NCI-H1694 treated with DMSO at 0.1 percent for 48 hours (cell line): ENCODE data around the gene SCNN1B.
"Not testable (repeated sequence)": the region's sequence is repeated elsewhere in the genome, so short reads cannot be mapped to it uniquely, and the experiment has no call there.

Experiments
- DNase-seq: peaks from one replicate; lab custom pipeline; 2025; lab: John Stamatoyannopoulos, UW

The SCNN1B gene

GRCh38 chr16:23381702-23382101 lies 79.6 kb downstream of the SCNN1B start:
- DNase-seq, result not testable (repeated sequence)

- no peak for DNase-seq
Measured at GRCh38 chr16:23382279-23382678, 80.2 kb downstream of the SCNN1B start.

GRCh38 chr16:23383881-23384280 lies 81.8 kb downstream of the SCNN1B start:
- DNase-seq, result no peak

GRCh38 chr16:23384878-23385277 lies 82.8 kb downstream of the SCNN1B start:
- peak; percentile 59 for DNase-seq

GRCh38 chr16:23385441-23385840 lies 83.3 kb downstream of the SCNN1B start:
- no peak for DNase-seq

- no peak for DNase-seq
Measured at GRCh38 chr16:23387666-23388065, 85.6 kb downstream of the SCNN1B start.

GRCh38 chr16:23388786-23389185 lies 86.7 kb downstream of the SCNN1B start:
- no peak for DNase-seq

GRCh38 chr16:23389201-23389600 lies 87.1 kb downstream of the SCNN1B start:
- no peak for DNase-seq

GRCh38 chr16:23389936-23390335 lies 87.8 kb downstream of the SCNN1B start:
- DNase-seq, result not testable (repeated sequence)

GRCh38 chr16:23391381-23392222 lies 89.5 kb downstream of the SCNN1B start:
- DNase-seq, result no peak

GRCh38 chr16:23392223-23392600 lies 90.1 kb downstream of the SCNN1B start:
- DNase-seq, result no peak

- DNase-seq, result peak; percentile 25
Measured at GRCh38 chr16:23394141-23394831, 92.2 kb downstream of the SCNN1B start.

- DNase-seq, result no peak
Measured at GRCh38 chr16:23395732-23396131, 93.6 kb downstream of the SCNN1B start.

- DNase-seq, result no peak
Measured at GRCh38 chr16:23397464-23397863, 95.4 kb downstream of the SCNN1B start.

- DNase-seq, result no peak
Measured at GRCh38 chr16:23398987-23399805, 97.1 kb downstream of the SCNN1B start.

- DNase-seq, result not testable (repeated sequence)
Measured at GRCh38 chr16:23400447-23400846, 98.3 kb downstream of the SCNN1B start.

- no peak for DNase-seq
Measured at GRCh38 chr16:23401139-23401538, 99.0 kb downstream of the SCNN1B start.

GRCh38 chr16:23402100-23402499 lies 100.0 kb downstream of the SCNN1B start:
- no peak for DNase-seq

- peak; percentile 31 for DNase-seq
Measured at GRCh38 chr16:23403547-23403946, 101.4 kb downstream of the SCNN1B start.

- no peak for DNase-seq
Measured at GRCh38 chr16:23406024-23406423, 103.9 kb downstream of the SCNN1B start.

- DNase-seq, result peak; percentile 91
Measured at GRCh38 chr16:23406546-23407240, 104.6 kb downstream of the SCNN1B start.
